Measurements from ENCODE around the gene ARHGEF11.

The ARHGEF11 gene

DNA sequence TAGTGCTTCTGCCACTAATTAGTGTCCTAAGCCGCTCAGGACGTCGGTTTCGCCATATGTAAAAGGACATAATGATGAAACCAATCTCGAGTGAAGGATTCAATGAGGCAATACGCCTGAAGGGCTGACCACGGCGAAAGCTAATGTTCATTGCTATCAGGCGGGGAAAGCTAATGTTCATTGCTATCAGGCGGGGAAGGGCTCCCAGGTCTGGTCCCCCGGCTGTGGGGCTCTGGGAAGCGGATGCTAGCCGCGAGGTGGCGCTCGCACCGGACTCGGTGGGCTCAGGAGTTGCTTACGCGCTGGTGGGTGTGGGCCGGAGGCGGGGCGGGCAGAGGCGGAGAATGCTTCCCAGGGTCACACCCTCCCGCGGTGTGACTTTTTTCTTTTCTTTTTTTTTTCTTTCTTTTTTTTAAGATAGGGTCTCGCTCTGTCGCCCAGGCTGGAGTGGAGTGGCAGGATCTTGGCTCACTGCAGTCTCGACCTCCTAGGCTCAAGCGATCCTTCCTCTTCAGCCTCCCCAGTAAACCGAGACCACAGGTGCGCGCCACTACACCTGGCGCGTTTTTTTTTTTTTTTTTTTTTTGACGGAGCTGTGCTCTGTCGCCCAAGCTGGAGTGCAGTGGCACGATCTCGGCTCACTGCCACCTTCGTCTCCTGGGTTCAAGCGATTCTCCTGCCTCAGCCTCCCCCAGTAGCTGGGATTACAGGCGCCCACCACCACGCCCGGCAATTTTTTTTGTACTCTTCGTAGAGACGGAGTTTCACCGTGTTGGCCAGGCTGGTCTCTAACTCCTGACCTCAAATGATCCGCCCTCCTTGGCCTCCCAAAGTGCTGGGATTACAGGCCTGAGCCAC is 153.1 kb downstream of the ARHGEF11 start:
- CTCF ChIA-PET, result interaction anchor here (1.0 to 12.7 kb wide), 15 partner anchors 9 to 203 kb away, joined by 3 to 201 read pairs (median 21); partner anchors contain the start of genes INSRR, ISG20L2, LRRC71 and METTL25B
- H3K36me3 ChIP-seq (ENCODE audit: control insufficient read depth in 4 of 4, insufficient read depth in 4 of 4, low read length in 3 of 4), result no peaks in the 10 kb centered on the region
- DNase-seq, result peak; percentile 91 to 96 (median 93)
- no peaks in the 10 kb centered on the region for H3K9me3 ChIP-seq (ENCODE audit: control extremely low read depth in 1 of 5, control insufficient read depth in 4 of 5, insufficient read depth in 2 of 5, low read depth in 1 of 5, low read length in 4 of 5)
- H3K4me3 ChIP-seq (ENCODE audit: control insufficient read depth in 1 of 7, extremely low read depth in 1 of 7, insufficient read depth in 4 of 7, low read depth in 2 of 7, low read length in 6 of 7), result peak overlapping the region in 5 of 7 experiments; percentile 38 to 78 (median 66)
- peak overlapping the region in 1 of 2 experiments; percentile 62 for H3K27ac ChIP-seq (ENCODE audit: insufficient read depth in 1 of 2, low read depth in 1 of 2, low read length in 2 of 2, poor library complexity in 1 of 2, severe bottlenecking in 2 of 2)
- 1% methylated on average over 23 of the region's 48 CpGs for WGBS (ENCODE audit: insufficient coverage)
- peaks cover 0 to 20% (median 9%) of the 10 kb centered on the region in 5 experiments for H3K27me3 ChIP-seq (replicated peaks in 2 of 5; ENCODE audit: control insufficient read depth in 4 of 5, insufficient read depth in 5 of 5, low read length in 4 of 5)
- POLR2A ChIA-PET, result no interaction called here
- H3K4me1 ChIP-seq (ENCODE audit: control extremely low read depth in 1 of 4, control insufficient read depth in 4 of 4, insufficient read depth in 4 of 4, low read length in 3 of 4), result peaks cover 6 to 44% (median 42%) of the 10 kb centered on the region in 4 experiments

DNA sequence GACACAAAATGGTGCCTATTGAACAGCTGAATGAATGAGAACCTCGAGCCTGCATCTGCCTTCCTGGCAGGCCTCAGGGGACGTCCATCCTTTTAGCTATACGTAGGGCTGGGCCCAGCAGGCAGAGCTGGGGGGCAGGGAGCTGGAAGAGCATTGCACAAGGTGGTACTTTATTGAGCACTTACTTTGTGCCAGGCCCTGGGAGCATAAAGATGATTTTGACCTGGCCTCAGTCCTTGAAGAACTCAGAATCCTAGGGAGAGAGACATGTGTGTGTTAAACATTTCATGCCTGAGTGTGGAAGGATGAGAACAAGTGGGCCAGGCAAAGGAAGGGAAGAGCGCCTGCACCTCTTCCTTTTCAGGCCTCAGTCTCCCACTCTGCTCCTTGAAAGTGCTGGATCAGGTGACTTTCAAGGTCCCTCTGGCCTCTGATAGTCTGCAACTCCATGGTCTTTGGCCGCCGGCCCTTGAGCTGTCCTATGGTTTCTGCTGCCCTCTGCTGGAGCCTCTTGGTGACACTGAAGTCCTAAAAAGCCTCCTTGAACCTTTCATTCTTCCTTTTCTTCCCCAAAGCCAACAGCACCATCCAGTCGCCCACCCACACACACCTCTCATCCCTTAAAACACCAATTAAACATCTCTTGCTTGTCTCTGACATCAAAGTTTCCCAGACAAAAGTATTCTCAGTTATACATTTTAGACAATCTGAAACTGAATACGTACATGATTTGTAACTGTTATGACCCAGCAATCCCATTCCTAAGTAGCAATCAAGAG is 155.6 kb downstream of the ARHGEF11 start:
- POLR2A ChIA-PET, result interaction anchor here (1.4 kb wide), 1 partner anchor 200 kb away, joined by 4 read pairs; no protein-coding TSS in a partner anchor
- peaks cover 0 to 28% (median 13%) of the 10 kb centered on the region in 5 experiments for H3K27me3 ChIP-seq (replicated peaks in 2 of 5; ENCODE audit: control insufficient read depth in 4 of 5, insufficient read depth in 5 of 5, low read length in 4 of 5)

GRCh38 chr1:156887734-156888133 is 157.8 kb downstream of the ARHGEF11 start:
- Histone ChIP-seq H3K4me3 (ENCODE audit: control insufficient read depth in 1 of 7, extremely low read depth in 1 of 7, insufficient read depth in 4 of 7, low read depth in 2 of 7, low read length in 6 of 7) (no peak overlapping the region), H3K9me3 (ENCODE audit: control extremely low read depth in 1 of 5, control insufficient read depth in 4 of 5, insufficient read depth in 2 of 5, low read depth in 1 of 5, low read length in 4 of 5) (no peaks in the 10 kb centered on the region), H3K27me3 (replicated peaks in 2 of 5; ENCODE audit: control insufficient read depth in 4 of 5, insufficient read depth in 5 of 5, low read length in 4 of 5) (peaks cover 0 to 28% (median 13%) of the 10 kb centered on the region in 5 experiments), H3K36me3 (ENCODE audit: control insufficient read depth in 4 of 4, insufficient read depth in 4 of 4, low read length in 3 of 4) (no peaks in the 10 kb centered on the region), H3K27ac (ENCODE audit: insufficient read depth in 1 of 2, low read depth in 1 of 2, low read length in 2 of 2, poor library complexity in 1 of 2, severe bottlenecking in 2 of 2) (no peak overlapping the region), H3K4me1 (ENCODE audit: control extremely low read depth in 1 of 4, control insufficient read depth in 4 of 4, insufficient read depth in 4 of 4, low read length in 3 of 4) (peaks cover 0 to 10% (median 7%) of the 10 kb centered on the region in 4 experiments)
- WGBS (ENCODE audit: insufficient coverage), result no CpG with 5 or more reads among the region's 6 CpGs
- ChIA-PET CTCF (interaction anchor here (1.1 to 12.7 kb wide), 7 partner anchors 26 to 230 kb away, joined by 3 to 201 read pairs (median 8); partner anchors contain the start of genes LRRC71 and NTRK1), POLR2A (interaction anchor here (0.6 kb wide), 1 partner anchor 39 kb away, joined by 4 read pairs; no protein-coding TSS in a partner anchor)
- DNase-seq, result no peak

More for the DNA sequence above, 155.6 kb downstream of the ARHGEF11 start:
- peaks cover 2 to 29% (median 28%) of the 10 kb centered on the region in 4 experiments for H3K4me1 ChIP-seq (ENCODE audit: control extremely low read depth in 1 of 4, control insufficient read depth in 4 of 4, insufficient read depth in 4 of 4, low read length in 3 of 4)
- WGBS (ENCODE audit: insufficient coverage), result 49% methylated on average over 8 of the region's 8 CpGs
- no peak overlapping the region for H3K4me3 ChIP-seq (ENCODE audit: control insufficient read depth in 1 of 7, extremely low read depth in 1 of 7, insufficient read depth in 4 of 7, low read depth in 2 of 7, low read length in 6 of 7)
- no peaks in the 10 kb centered on the region for H3K36me3 ChIP-seq (ENCODE audit: control insufficient read depth in 4 of 4, insufficient read depth in 4 of 4, low read length in 3 of 4)
- H3K9me3 ChIP-seq (ENCODE audit: control extremely low read depth in 1 of 5, control insufficient read depth in 4 of 5, insufficient read depth in 2 of 5, low read depth in 1 of 5, low read length in 4 of 5), result no peaks in the 10 kb centered on the region
- CTCF ChIA-PET, result interaction anchor here (0.8 to 12.7 kb wide), 32 partner anchors 9 to 265 kb away, joined by 3 to 201 read pairs (median 4); partner anchors contain the start of genes INSRR, ISG20L2, LRRC71 and METTL25B
- H3K27ac ChIP-seq (ENCODE audit: insufficient read depth in 1 of 2, low read depth in 1 of 2, low read length in 2 of 2, poor library complexity in 1 of 2, severe bottlenecking in 2 of 2), result no peak overlapping the region
- peak; percentile 49 to 66 (median 62) for DNase-seq

GRCh38 chr1:156887317-156887716 is 158.2 kb downstream of the ARHGEF11 start:
- Histone ChIP-seq H3K27ac (ENCODE audit: insufficient read depth in 1 of 2, low read depth in 1 of 2, low read length in 2 of 2, poor library complexity in 1 of 2, severe bottlenecking in 2 of 2) (no peak overlapping the region), H3K4me1 (ENCODE audit: control extremely low read depth in 1 of 4, control insufficient read depth in 4 of 4, insufficient read depth in 4 of 4, low read length in 3 of 4) (peaks cover 0 to 7% (median 4%) of the 10 kb centered on the region in 4 experiments), H3K27me3 (replicated peaks in 2 of 5; ENCODE audit: control insufficient read depth in 4 of 5, insufficient read depth in 5 of 5, low read length in 4 of 5) (peaks cover 0 to 28% (median 13%) of the 10 kb centered on the region in 5 experiments), H3K36me3 (ENCODE audit: control insufficient read depth in 4 of 4, insufficient read depth in 4 of 4, low read length in 3 of 4) (no peaks in the 10 kb centered on the region), H3K4me3 (ENCODE audit: control insufficient read depth in 1 of 7, extremely low read depth in 1 of 7, insufficient read depth in 4 of 7, low read depth in 2 of 7, low read length in 6 of 7) (no peak overlapping the region), H3K9me3 (ENCODE audit: control extremely low read depth in 1 of 5, control insufficient read depth in 4 of 5, insufficient read depth in 2 of 5, low read depth in 1 of 5, low read length in 4 of 5) (no peaks in the 10 kb centered on the region)
- DNase-seq, result no peak
- no CpG with 5 or more reads among the region's 3 CpGs for WGBS (ENCODE audit: insufficient coverage)
- CTCF ChIA-PET, result interaction anchor here (0.9 to 12.7 kb wide), 10 partner anchors 10 to 230 kb away, joined by 3 to 201 read pairs (median 6); partner anchors contain the start of genes LRRC71 and NTRK1
- POLR2A ChIA-PET, result no interaction called here

- no peak overlapping the region for H3K27ac ChIP-seq (ENCODE audit: insufficient read depth in 1 of 2, low read depth in 1 of 2, low read length in 2 of 2, poor library complexity in 1 of 2, severe bottlenecking in 2 of 2)
- no peak overlapping the region for H3K4me3 ChIP-seq (ENCODE audit: control insufficient read depth in 1 of 7, extremely low read depth in 1 of 7, insufficient read depth in 4 of 7, low read depth in 2 of 7, low read length in 6 of 7)
- H3K4me1 ChIP-seq (ENCODE audit: control extremely low read depth in 1 of 4, control insufficient read depth in 4 of 4, insufficient read depth in 4 of 4, low read length in 3 of 4), result peaks cover 0 to under 1% (median 0%) of the 10 kb centered on the region in 4 experiments
- 10% methylated on average over 2 of the region's 6 CpGs for WGBS (ENCODE audit: insufficient coverage)
- ChIA-PET CTCF (interaction anchor here (0.9 to 12.7 kb wide), 11 partner anchors 10 to 160 kb away, joined by 3 to 201 read pairs (median 6); partner anchors contain the start of genes LRRC71 and NTRK1), POLR2A (no interaction called here)
- peak in 1 of 3 donors; percentile 21 for DNase-seq
- H3K27me3 ChIP-seq (replicated peaks in 2 of 5; ENCODE audit: control insufficient read depth in 4 of 5, insufficient read depth in 5 of 5, low read length in 4 of 5), result peaks cover 0 to 24% (median 14%) of the 10 kb centered on the region in 5 experiments
- no peaks in the 10 kb centered on the region for H3K9me3 ChIP-seq (ENCODE audit: control extremely low read depth in 1 of 5, control insufficient read depth in 4 of 5, insufficient read depth in 2 of 5, low read depth in 1 of 5, low read length in 4 of 5)
- H3K36me3 ChIP-seq (ENCODE audit: control insufficient read depth in 4 of 4, insufficient read depth in 4 of 4, low read length in 3 of 4), result no peaks in the 10 kb centered on the region
These were observed 158.8 kb downstream of the ARHGEF11 start for GRCh38 chr1:156886583-156887281.

GRCh38 chr1:156885880-156886355 is 159.6 kb downstream of the ARHGEF11 start:
- CTCF ChIA-PET, result interaction anchor here (0.7 to 12.7 kb wide), 10 partner anchors 9 to 87 kb away, joined by 3 to 201 read pairs (median 6); partner anchors contain the start of gene LRRC71
- POLR2A ChIA-PET, result no interaction called here
- Histone ChIP-seq H3K36me3 (ENCODE audit: control insufficient read depth in 4 of 4, insufficient read depth in 4 of 4, low read length in 3 of 4) (no peaks in the 10 kb centered on the region), H3K4me3 (ENCODE audit: control insufficient read depth in 1 of 7, extremely low read depth in 1 of 7, insufficient read depth in 4 of 7, low read depth in 2 of 7, low read length in 6 of 7) (no peak overlapping the region), H3K4me1 (ENCODE audit: control extremely low read depth in 1 of 4, control insufficient read depth in 4 of 4, insufficient read depth in 4 of 4, low read length in 3 of 4) (no peaks in the 10 kb centered on the region), H3K27me3 (replicated peaks in 2 of 5; ENCODE audit: control insufficient read depth in 4 of 5, insufficient read depth in 5 of 5, low read length in 4 of 5) (peaks cover 0 to 16% (median 11%) of the 10 kb centered on the region in 5 experiments), H3K27ac (ENCODE audit: insufficient read depth in 1 of 2, low read depth in 1 of 2, low read length in 2 of 2, poor library complexity in 1 of 2, severe bottlenecking in 2 of 2) (no peak overlapping the region), H3K9me3 (ENCODE audit: control extremely low read depth in 1 of 5, control insufficient read depth in 4 of 5, insufficient read depth in 2 of 5, low read depth in 1 of 5, low read length in 4 of 5) (no peaks in the 10 kb centered on the region)
- whole genome bisulfite sequencing (ENCODE audit: insufficient coverage), result 86% methylated on average over 10 of the region's 13 CpGs
- DNase-seq, result no peak

Data from common myeloid progenitor, CD34-positive (primary cell).